DMS114 treated with DMSO at 0.1 percent for 48 hours (cell line): ENCODE results near the gene P2RX5.
A peak's percentile ranks its signal among the peaks of the same experiment; 100 is the strongest.

ENCODE experiments used
- DNase-seq: peaks from one replicate; lab custom pipeline; 2025; ENCODE audit not compliant: unreplicated experiment; lab: John Stamatoyannopoulos, UW

Gene P2RX5

DNA sequence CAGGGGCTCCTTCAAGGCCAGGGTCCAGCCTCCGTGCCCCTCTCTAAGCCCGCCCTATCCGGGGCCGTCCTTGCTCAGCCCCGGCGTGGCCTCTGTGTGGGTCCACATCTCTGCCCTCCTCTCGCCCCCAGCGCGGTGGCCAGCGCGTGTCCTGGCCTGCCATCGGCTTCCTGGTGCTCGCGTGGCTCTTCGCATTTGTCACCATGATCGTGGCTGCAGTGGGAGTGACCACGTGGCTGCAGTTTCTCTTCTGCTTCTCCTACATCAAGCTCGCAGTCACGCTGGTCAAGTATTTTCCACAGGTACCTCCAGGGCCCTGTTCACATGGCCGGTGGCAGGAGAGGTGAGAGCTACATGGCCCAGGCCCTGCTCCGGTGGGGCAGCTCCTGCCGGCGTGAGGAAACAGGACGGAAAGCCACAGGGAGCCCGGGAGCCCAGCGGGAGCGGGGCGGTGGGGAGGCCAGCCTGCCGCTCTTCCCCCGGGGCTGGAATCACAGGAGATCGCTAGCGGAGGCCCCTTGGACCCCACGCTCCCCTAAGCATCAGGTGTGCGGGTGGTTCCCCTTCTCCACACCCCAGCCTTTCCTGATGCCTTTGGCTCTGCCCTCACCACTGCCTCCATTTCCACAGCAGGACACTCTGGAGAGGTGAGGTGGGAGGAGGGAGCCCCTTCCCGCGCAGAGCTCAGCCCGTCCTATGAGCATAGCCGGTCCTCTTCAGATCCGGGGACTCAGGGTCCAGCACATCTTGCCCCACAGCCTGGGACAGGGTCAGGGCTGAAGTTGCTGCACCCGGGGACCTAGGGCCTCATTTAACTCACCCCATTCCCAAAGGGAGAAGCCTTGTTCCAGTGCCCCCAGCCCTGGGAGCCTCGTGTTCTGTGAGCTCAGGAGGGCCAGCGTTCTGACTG, 37.8 kb downstream of the P2RX5 start:
- no peak for DNase-seq

DNA sequence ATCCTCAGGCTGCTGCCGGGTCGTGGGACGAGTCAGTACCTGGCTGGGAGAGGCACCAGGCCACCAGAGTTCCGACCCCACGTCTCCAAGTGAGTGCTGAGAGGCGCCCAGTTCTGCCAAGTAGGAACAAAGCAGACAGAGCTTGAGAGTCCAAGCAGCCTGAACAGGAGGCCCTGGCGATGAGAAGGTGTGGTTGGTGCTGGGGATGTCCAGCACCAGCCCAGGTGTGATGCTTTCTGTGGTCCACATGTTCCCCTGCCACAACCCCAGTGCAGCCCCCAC, 38.4 kb downstream of the P2RX5 start:
- DNase-seq = no peak

DNA sequence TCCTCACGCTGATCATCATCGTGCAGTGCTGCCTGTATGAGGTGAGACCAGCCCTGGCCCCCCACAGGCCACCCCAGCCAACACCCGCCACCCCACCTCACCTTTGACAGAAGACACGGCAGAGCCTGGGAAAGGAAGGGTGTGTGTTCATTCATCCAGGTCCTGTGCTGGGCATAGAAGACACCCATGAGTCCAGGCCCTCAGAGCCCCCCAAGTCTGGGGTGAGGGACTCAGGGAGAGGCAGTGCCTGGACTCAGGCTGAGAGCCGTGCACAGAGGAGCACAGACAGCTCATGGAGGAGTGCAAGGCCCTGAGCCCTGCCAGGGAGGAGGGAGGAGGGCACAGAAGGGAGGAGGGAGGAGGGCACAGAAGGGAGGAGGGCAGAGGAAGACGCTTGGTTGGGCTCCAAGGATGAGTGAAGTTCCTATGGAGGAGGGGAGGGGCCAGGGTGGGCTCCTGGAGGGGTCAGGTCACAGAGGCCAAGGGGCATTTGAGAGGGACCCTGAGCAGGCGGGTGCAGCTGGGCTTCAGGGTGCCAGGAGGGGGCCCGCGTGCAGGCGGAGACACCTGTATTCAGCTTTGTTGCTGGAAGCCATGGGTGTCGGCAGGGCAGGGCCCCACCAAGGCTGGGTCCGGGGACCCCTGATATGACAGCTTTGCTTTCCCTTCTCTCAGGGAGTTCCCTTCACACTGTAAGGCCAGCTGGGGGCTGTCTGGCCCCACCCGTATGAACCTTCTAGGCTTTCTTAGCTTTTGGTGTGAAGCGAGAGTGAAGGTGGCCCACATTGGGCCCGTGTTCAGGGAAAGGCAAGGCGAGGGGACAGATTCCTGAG, 39.0 kb downstream of the P2RX5 start:
- no peak for DNase-seq

DNA sequence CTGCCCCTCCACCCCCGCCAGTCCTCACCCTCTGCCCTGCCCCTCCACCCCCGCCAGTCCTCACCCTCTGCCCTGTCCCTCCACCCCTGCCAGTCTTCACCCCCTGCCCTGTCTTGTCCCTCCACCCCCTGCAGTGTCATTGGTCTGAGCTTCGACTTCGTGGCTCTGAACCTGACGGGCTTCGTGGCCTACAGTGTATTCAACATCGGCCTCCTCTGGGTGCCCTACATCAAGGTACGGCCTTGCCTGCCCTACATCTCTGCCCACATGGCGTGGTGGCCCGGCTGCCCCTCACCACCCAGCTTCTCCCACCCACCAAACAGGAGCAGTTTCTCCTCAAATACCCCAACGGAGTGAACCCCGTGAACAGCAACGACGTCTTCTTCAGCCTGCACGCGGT, 39.6 kb downstream of the P2RX5 start:
- DNase-seq = no peak

DNA sequence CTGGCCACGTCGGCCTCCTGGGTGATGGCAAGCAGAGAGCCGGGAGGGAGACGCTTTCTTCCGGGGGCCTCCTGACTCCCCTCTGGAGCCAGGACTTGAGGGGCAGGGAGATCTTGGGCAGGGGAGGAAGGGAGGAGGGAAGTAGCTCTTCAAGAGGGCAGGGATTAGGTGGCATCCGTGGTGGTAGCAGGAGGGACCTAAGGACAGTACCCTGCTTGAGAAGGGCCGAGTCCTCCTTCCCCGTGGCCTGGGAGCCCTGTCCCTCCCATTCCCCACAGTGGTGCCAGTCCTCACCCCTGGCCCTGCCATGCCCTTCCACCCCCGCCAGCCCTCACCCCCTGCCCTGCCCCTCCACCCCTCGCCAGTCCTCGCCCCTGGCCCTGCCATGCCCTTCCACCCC, 40.2 kb downstream of the P2RX5 start:
- no peak for DNase-seq

DNA sequence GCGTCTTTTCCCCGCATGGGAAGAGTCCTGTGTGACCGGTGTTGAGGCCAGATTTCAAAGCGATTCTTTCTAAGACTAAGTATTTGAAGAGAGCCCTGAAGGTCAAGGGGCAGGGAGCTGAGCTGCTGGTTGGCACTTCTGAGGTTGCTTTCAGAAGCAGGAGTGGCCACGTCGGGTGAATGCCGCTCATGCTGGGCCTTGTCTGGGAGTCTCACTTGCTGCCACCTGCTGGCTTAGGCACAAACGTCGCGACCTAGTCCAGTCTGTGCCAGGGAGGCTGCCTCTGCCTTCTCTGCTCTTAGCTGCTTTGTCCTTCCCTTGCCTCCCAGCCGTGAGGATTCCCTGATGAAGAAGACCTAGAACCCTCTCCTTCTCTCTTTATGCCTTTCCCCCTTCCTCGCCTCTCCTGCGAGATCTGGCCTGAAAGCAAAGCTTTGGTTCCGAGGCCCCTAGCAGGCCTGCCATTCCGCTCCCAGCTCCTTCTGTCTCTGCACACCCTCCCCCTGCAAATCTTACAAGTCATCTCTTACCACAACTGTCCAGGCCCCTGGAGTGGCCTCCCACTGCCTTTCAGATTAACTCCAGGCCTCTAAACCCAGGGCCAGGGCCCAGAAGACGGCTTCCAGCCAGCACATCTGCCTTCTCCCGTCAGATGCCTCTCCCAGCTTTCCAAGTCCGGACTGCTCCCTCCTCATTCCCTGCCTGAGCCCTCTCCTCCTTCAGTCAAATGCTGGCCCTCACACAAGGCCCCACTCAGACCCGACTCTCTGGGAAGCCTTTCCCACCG, 48.0 kb downstream of the P2RX5 start:
- peak; percentile 41 for DNase-seq

DNA sequence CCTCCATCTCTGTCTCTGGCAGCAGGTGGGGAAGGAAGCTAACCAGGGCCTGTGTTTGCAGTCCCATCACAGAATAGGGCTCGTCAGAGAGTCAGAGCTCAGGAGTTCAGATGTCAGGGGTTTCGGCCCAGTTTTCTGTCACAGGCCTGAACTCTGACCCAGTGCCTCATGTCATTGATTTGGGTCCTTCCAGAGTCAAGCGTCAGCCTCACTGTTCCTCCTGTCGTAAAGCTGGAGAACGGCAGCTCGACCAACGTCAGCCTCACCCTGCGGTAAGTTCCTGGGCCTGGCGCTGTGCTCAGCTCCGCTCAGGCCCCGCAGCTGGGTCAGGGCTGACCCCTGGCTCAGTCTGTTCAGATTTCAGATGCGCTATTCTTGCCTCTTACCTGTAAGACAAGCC, 48.7 kb downstream of the P2RX5 start:
- DNase-seq = no peak

DNA sequence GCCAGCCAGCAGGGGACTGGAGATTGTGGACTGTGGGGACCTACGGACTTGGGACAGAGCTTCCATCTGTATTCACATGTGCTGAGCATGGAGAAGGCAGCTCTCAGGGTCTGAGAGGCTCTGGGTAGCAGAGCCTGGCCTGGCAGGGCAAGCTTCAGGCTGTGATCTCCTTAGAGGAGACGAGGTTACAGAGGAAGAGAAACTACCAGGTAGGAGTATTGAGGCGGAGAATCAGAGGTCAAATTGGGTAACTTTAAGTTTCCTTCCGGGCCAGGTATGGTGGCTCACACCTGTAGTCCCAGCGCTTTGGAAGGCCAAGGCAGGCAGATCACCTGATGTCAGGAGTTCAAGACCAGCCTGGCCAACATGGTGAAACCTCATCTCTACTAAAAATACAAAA, 50.6 kb downstream of the P2RX5 start:
- DNase-seq = no peak

DNA sequence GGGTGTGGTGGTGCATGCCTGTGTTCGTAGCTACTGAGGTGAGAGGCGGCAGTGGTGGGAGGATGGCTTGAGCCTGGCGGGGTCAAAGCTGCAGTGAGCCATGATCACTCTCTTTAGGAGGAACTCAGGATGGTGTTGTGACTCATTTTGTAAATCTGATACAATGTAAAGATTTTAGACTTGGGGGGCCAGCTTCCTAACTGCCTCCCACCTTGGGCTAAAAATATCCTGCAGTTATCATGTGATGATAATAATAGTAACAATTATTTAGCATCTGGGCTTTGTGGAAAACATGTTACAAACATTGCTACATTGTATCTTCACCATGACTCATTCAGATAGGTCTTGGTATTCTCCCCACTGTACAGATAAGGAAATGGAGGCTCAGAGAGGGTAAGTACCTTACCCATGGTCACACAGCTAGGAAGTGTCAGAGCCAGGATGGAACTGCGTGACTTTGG, 52.0 kb downstream of the P2RX5 start:
- DNase-seq = no peak

DNA sequence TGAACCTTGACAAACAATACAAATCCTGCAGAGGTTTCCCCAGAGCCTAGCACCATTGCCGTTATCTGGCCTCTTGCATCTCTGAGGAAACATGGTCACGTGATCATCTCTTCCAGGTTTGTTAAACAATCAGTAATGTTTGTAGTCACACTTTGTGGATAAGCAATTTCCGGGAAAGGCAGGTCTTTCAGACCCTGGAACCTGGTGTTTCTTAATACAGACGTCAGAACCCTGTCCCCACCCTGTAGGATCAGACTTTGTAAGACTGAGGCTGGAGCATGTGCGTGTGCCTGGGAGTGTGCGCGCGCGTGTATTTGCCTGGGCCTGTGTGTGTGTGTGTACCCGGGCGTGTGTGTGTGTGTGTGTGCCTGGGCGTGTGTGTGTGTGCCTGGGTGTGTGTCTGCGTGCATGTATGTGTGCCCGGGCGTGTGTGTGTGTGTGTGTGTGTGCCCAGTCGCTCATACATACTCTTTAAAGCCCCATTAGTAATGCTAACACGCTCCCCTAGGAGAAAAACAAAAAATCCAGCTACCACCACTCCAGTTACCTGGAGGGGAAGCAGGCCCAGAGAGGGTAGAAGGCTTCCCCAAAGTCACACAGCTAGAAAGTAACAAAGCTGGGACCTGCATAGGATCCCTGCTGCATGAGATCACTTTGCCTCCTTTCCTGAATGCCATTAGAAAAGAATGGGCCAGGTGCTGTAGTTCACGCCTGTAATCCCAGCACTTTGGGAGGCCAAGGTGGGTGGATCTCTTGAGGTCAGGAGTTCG, 54.1 kb downstream of the P2RX5 start:
- DNase-seq = no peak

DNA sequence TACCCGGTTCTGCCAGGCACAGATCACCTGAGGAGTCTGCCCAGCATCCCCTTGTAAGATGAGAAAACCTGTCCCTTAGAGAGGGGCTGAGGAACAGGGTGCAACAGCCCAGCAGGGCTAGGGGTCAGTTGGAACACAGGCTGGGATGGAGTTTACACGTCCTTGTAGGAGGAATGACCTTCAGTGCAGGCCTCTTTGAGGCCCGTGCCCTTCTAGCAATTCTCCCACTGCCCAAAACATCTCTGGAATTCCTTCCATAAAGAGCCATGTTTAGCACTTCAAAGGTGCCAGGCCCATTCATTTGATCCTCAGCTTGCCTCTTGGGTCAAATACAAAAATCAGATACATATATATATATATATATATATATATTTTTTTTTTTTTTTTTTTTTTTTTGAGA, 54.9 kb downstream of the P2RX5 start:
- no peak for DNase-seq

DNA sequence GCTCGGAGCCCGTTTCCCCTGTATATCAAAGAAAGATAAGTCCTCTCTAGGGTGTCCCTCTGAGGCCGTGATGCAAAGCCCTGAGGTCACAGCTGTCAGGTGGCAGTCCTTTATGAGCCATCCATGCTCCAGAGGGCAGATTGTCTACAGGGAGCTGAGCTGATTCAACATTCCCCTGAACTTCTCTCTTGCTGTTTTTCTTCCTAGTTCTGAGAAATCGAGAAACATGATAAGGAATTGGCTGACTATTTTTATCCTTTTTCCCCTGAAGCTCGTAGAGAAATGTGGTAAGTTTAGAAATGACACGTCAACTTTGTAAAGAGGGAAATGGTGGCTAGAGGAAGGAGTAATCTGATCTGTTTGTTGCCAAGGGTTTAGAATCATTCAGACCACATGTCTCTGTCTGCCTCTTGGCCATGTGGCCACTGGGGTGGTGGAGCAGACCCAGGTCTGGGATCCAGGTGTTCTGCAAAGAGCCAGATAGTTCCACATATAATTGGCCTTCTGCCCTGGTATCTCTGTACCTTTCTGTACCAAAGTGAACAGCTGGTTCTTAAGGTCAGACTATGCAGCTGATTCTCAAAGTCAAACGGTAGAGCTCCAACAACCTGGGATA, 55.9 kb downstream of the P2RX5 start:
- no peak for DNase-seq

DNA sequence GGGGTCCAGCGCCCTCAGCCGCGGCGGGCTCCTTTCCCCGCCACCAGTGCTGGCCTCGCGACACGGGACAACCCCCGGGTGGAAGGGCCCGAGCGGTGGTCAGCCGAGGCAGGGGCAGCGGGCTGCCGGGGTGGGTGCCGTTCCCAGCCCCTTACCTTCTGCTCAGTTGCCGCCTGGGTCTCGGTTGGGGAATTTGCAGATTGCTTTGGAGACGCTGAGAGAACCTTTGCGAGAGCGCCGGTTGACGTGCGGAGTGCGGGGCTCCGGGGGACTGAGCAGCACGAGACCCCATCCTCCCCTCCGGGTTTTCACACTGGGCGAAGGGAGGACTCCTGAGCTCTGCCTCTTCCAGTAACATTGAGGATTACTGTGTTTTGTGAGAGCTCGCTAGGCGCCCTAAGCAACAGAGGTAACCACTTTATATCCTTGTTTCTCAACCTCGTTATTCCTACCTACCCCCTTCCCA, 59.0 kb downstream of the P2RX5 start:
- DNase-seq = no peak

DNA sequence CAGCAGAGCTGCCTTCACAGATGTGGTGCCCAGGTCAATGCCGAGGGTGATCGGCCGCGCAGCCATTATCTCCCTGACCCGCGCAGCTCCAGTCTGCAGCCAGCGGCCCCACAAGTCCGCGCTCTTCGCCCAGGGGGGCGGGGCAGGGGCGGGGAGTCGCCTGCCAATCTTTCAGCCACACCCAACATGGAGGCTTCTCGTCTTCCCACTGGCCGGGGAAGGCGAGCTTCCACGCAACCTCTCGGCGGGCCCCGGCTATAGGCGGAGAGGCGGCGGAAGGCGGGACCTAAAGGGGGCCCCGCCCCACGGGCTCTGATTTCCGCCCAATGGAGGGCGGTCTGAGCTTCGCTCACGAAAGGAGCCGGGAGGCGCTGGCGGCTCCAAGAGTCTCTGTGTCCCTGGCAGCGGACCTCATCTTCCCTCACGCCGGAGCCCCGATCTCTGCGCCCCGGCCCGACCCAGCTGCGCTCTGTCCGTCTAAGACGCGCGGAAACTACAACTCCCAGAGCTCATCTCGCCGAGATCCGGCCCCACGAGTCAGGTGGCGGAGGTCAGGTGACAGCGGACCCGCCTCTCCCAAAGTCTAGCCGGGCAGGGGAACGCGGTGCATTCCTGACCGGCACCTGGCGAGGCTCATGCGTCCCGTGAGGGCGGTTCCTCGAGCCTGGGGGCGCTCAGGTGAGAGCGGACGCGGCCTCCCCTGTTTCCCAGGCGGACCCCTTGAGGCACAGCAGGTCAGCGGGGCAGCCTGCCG, 59.6 kb downstream of the P2RX5 start, which contains the start of the genes CTNS and SHPK:
TSS of gene CTNS (plus strand) at position 607 of the 754 bp plus-strand sequence. CDS start 3,447 bp downstream, outside the sequence.
TSS of gene SHPK (minus strand) at position 97 of the 754 bp plus-strand sequence. CDS start at position 66, 31 bp downstream.
- DNase-seq = peak; percentile 85

DNA sequence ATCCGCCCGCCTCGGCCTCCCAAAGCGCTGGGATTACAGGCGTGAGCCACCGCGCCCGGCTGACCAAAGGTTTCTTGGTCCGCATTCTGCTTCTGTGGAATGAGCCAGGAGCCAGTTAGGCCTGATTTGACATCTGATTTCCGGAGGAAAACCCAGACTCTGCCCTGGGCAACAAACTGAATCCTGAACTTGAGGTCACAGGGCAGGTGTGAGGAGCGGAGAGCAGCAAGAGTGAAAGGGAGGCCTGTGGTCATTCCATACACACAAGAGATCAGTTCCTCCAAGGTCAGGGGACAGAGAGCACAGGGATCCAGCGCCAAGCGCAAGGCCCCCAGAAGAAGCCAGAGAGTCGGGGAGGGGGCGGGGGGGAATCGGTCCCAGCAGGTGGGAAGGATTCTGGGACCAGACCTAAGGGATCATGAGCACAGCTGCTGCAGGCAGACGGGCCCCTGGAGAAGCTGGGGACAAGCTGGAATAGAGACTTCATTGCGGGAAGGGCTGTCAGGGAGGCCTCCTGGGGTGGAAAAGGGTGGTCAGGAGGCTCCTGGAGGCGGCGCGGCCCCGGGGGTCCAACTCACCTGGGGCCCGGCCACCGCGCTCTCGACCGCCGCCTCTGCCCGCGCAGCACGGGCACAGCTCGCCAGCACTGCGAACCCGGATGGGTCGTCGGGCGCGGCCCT, 60.3 kb downstream of the P2RX5 start:
- no peak for DNase-seq

DNA sequence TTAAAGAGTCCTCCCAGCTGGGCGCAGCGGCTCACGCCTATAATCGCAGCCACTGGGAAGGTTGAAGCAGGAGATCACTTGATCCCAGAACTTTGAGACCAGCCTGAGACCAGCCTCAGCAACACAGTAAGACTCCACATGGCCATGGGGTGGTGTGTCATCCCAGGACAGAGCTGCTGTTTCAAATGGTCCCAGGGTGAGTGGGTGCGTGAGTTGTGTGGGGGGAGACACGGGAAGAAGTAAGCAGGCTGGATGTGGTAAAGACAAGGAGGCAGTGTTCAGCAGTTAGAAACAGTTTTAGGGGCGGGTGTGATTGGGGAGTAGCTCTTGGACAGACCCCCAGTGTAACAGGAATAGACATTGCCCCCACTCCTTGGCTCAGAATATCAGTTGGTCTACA, 63.7 kb downstream of the P2RX5 start:
- no peak for DNase-seq

DNA sequence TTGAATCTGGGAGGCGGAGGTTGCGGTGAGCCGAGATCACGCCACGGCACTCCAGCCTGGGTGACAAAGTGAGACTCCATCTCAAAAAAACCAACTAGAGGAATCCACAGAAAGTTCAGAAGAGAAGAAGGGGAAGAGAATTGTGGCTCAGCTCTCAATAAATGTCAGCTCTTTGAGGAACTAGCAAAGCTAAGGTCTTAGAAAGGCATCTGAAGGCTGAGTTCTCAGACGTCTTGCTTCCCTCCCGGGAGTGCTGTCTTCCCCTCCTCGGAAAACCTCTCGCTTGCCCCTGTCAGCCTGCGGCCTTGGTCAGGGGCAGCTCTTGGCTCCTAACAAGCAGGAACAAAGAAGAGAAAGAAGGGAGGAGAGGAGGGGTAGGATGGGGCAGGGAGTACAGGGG, 65.2 kb downstream of the P2RX5 start:
- no peak for DNase-seq

DNA sequence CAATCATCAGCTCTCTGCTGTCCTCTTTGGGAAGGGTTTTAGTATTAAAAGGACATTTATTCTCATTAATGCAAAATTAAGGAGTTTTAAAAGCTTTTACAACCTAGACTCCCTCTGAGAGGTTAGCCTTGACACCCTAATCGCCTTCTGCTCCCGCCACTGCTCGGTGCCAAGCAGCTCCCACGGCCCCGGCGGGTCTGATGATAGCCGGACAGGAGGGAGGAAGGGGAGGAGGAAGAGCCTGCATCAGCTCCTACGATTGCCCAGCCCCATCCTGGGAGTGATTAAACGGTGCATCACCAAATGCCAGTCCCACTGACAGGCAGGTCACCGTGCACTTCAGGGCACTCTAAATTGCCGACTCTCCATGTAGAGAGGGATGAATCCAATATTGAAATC, 68.2 kb downstream of the P2RX5 start:
- no peak for DNase-seq
